HG02938 (cell line): Measurements from ENCODE around the gene ABT1.
"Not testable (repeated sequence)": the region's sequence is repeated elsewhere in the genome, so short reads cannot be mapped to it uniquely, and the experiment has no call there.

Experiments used
- ATAC-seq: cut with Tn5 transposase; IDR thresholded peaks from one replicate; pipeline ENCODE4 v1.9.1; 2021; ENCODE audit warnings: mild to moderate bottlenecking, moderate library complexity; ENCODE audit not compliant: unreplicated experiment

The ABT1 gene

GRCh38 chr6:26596579-26597388 lies at the start of gene ABT1:
TSS of gene ABT1 (plus strand) at chr6:26596953. CDS start at chr6:26596983, 30 bp downstream.
- peak; percentile 80 for ATAC-seq

- not testable (repeated sequence) for ATAC-seq
Observed at GRCh38 chr6:26547363-26547762, 49.4 kb upstream of the ABT1 start.

GRCh38 chr6:26550250-26550993 lies 46.3 kb upstream of the ABT1 start:
- no peak for ATAC-seq

- ATAC-seq: no peak
Observed at GRCh38 chr6:26552205-26552604, 44.5 kb upstream of the ABT1 start.

- ATAC-seq: no peak
Observed at GRCh38 chr6:26552640-26553188, 44.0 kb upstream of the ABT1 start.

- no peak for ATAC-seq
Observed at GRCh38 chr6:26553264-26553634, 43.5 kb upstream of the ABT1 start.

GRCh38 chr6:26553635-26554446 lies 42.9 kb upstream of the ABT1 start:
- no peak for ATAC-seq

- no peak for ATAC-seq
Observed at GRCh38 chr6:26554447-26554696, 42.4 kb upstream of the ABT1 start.

GRCh38 chr6:26554697-26555504 lies 41.9 kb upstream of the ABT1 start:
- ATAC-seq: no peak

GRCh38 chr6:26555505-26556262 lies 41.1 kb upstream of the ABT1 start:
- no peak for ATAC-seq

GRCh38 chr6:26556263-26557070 lies 40.3 kb upstream of the ABT1 start:
- no peak for ATAC-seq

- no peak for ATAC-seq
Observed at GRCh38 chr6:26561533-26562466, 35.0 kb upstream of the ABT1 start.

- no peak for ATAC-seq
Observed at GRCh38 chr6:26563488-26563887, 33.3 kb upstream of the ABT1 start.

- peak; percentile 61 for ATAC-seq
Observed at GRCh38 chr6:26568601-26569432, 27.9 kb upstream of the ABT1 start.

- no peak for ATAC-seq
Observed at GRCh38 chr6:26569433-26569764, 27.4 kb upstream of the ABT1 start.

- no peak for ATAC-seq
Observed at GRCh38 chr6:26570027-26570809, 26.5 kb upstream of the ABT1 start.
